Measurements from ENCODE around the gene CHMP4B. TPM values are rescaled to one million over a fixed set of nuclear protein-coding genes. Genes with fewer than 3 reads are reported as not detected.

CHMP4B gene
- total and polyA plus RNA-seq, 4 donors = 91.6 to 162 (median 120) TPM

DNA sequence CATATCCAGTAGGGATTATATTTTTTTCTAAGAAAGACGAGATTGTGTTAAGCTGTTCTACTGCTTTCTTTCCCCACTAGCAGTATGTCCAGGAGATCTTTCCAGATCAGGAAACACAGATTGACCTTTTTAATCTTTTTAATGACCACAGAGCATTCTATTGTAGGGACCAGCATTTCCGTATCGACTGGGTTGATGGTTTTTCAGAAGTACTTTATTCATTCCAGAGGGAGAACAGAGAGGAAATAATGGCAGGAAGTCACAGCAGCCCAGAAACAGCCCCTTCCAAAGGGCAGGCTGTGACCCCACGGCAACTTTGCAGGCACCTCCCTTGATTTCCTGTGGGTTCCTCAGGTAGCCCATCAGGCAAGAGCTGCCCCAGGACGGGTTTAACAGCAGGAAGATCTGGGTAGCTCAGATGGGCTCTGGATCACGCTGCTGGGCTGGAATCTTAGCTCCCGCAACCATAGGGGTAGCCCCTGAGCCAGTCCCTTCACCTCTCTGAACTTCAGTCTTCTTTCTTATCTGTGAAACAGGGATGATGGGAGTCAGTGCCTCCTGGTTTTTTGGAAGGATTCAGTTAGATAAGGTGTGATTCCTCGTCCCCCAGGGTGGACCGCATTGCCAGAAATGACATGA, 23.8 kb upstream of the CHMP4B start:
- no peak for DNase-seq
- WGBS, 2 donors = 56 to 58% methylated on average over 9 of the region's 9 CpGs
- H3K4me1 ChIP-seq (ENCODE audit: control insufficient read depth in 5 of 5, insufficient read depth in 5 of 5, low read length in 5 of 5) = peaks cover 0 to 16% (median 13%) of the 10 kb centered on the region in 5 donors
- H3K27me3 ChIP-seq (ENCODE audit: control insufficient read depth in 3 of 3, insufficient read depth in 3 of 3, low read length in 2 of 3) = no peaks in the 10 kb centered on the region
- no peak for ATAC-seq (ENCODE audit: insufficient read depth, low FRiP score)
- H3K36me3 ChIP-seq (ENCODE audit: control insufficient read depth in 4 of 4, insufficient read depth in 4 of 4, low read length in 4 of 4) = peaks cover 0 to 6% (median 0%) of the 10 kb centered on the region in 4 donors
- no peak overlapping the region for H3K9ac ChIP-seq (ENCODE audit: insufficient read depth in 1 of 2, low read length in 2 of 2)
- H3K4me3 ChIP-seq = no peak overlapping the region
- TF ChIP-seq CTCF (IDR thresholded peaks at IDR 0.05; ENCODE audit: control extremely low read depth, extremely low read depth) = no peak
- H3K27ac ChIP-seq (ENCODE audit: low read depth in 1 of 2, low read length in 1 of 2) = peak overlapping the region in 1 of 2 donors; percentile 76
- no peaks in the 10 kb centered on the region for H3K9me3 ChIP-seq (ENCODE audit: control insufficient read depth in 4 of 4, insufficient read depth in 3 of 4, low read length in 3 of 4)

- Histone ChIP-seq H3K27me3 (ENCODE audit: control insufficient read depth in 3 of 3, insufficient read depth in 3 of 3, low read length in 2 of 3) (no peaks in the 10 kb centered on the region), H3K9ac (ENCODE audit: insufficient read depth in 1 of 2, low read length in 2 of 2) (no peak overlapping the region), H3K4me1 (ENCODE audit: control insufficient read depth in 5 of 5, insufficient read depth in 5 of 5, low read length in 5 of 5) (peaks cover 0 to 21% (median 14%) of the 10 kb centered on the region in 5 donors), H3K27ac (ENCODE audit: low read depth in 1 of 2, low read length in 1 of 2) (peak overlapping the region in 1 of 2 donors; percentile 3), H3K4me3 (no peak overlapping the region), H3K36me3 (ENCODE audit: control insufficient read depth in 4 of 4, insufficient read depth in 4 of 4, low read length in 4 of 4) (peaks cover 0 to 6% (median 0%) of the 10 kb centered on the region in 4 donors), H3K9me3 (ENCODE audit: control insufficient read depth in 4 of 4, insufficient read depth in 3 of 4, low read length in 3 of 4) (no peaks in the 10 kb centered on the region)
- ATAC-seq (ENCODE audit: insufficient read depth, low FRiP score) (no peak), DNase-seq (no peak)
- WGBS, 2 donors = 88 to 97% methylated on average over 12 of the region's 12 CpGs
- no peak for TF ChIP-seq CTCF (IDR thresholded peaks at IDR 0.05; ENCODE audit: control extremely low read depth, extremely low read depth)
Measured at GRCh38 chr20:33788351-33789049, 22.6 kb upstream of the CHMP4B start.

DNA sequence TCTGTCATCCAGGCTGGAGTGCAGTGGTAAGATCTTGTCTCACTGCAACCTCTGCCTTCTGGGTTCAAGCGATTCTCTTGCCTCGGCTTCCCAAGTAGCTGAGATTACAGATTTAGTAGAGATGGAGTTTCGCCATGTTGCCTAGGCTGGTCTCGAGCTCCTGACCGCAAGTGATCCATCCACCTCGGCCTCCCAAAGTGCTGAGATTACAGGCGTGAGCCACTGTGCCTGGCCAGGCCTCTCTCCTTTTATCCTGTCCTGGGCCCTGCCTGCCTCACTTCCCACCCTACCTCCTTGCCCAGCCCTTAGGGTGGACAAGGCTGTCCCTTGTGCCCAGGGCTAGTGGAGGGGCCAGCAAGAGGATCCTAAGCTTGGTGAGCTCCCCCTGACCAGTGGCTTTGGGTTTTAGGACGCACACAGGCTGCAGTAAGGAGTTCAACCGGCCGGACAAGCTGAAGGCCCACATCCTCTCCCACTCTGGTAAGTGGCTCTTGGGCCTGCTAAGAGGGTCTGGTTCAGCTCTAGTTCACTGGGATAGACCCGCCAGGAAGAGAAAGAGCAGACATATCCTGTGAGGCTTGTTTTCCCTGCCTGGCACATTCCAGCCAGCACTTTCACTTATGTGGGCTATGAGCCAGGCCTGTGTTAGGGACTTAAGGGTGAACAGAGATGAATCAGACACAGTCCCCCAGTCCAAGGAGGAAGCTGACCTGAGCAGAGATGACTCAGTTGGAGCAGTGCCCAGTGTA, 21.9 kb upstream of the CHMP4B start:
- no peaks in the 10 kb centered on the region for H3K27me3 ChIP-seq (ENCODE audit: control insufficient read depth in 3 of 3, insufficient read depth in 3 of 3, low read length in 2 of 3)
- 68 to 89% methylated on average over 11 of the region's 11 CpGs for WGBS, 2 donors
- peak overlapping the region in 1 of 2 donors; percentile 42 for H3K9ac ChIP-seq (ENCODE audit: insufficient read depth in 1 of 2, low read length in 2 of 2)
- peaks cover 0 to 5% (median 0%) of the 10 kb centered on the region in 4 donors for H3K36me3 ChIP-seq (ENCODE audit: control insufficient read depth in 4 of 4, insufficient read depth in 4 of 4, low read length in 4 of 4)
- no peaks in the 10 kb centered on the region for H3K9me3 ChIP-seq (ENCODE audit: control insufficient read depth in 4 of 4, insufficient read depth in 3 of 4, low read length in 3 of 4)
- H3K4me3 ChIP-seq = no peak overlapping the region
- H3K4me1 ChIP-seq (ENCODE audit: control insufficient read depth in 5 of 5, insufficient read depth in 5 of 5, low read length in 5 of 5) = peaks cover 0 to 21% (median 14%) of the 10 kb centered on the region in 5 donors
- ATAC-seq (ENCODE audit: insufficient read depth, low FRiP score) = peak; percentile 78
- no peak for TF ChIP-seq CTCF (IDR thresholded peaks at IDR 0.05; ENCODE audit: control extremely low read depth, extremely low read depth)
- peak overlapping the region; percentile 57 to 91 for H3K27ac ChIP-seq (ENCODE audit: low read depth in 1 of 2, low read length in 1 of 2)
- DNase-seq = peak; percentile 84 to 93 (median 86)
